Lower lobe of right lung (tissue), 2 donors: ENCODE data around the gene EYA2. TPM values are rescaled to one million over a fixed set of nuclear protein-coding genes. Genes with fewer than 3 reads are reported as not detected.

ENCODE experiments used
- ATAC-seq, 2 donors: fragments of 200-7000 bp; cut with Tn5 transposase; one replicate each; pipeline ENCODE4 v1.9.1; 2020 to 2022; ENCODE audit warnings: mild to moderate bottlenecking in 2 of 2, moderate library complexity in 2 of 2
- DNase-seq: peaks from one replicate; pipeline ENCODE4 v3.0.0-alpha.2; 2020
- H3K27ac ChIP-seq: fragments of 200-600 bp; one replicate; pipeline ENCODE4 v1.8.0; 2022
- H3K27me3 ChIP-seq: fragments of 200-600 bp; one replicate; pipeline ENCODE4 v1.8.0; 2022; ENCODE audit warnings: low read depth
- H3K36me3 ChIP-seq: fragments of 200-600 bp; one replicate; pipeline ENCODE4 v1.8.0; 2022; ENCODE audit warnings: mild to moderate bottlenecking
- H3K4me1 ChIP-seq: fragments of 200-600 bp; one replicate; pipeline ENCODE4 v1.8.0; 2022
- H3K4me3 ChIP-seq: fragments of 200-600 bp; one replicate; pipeline ENCODE4 v1.8.0; 2022; ENCODE audit warnings: mild to moderate bottlenecking
- H3K9me3 ChIP-seq: fragments of 200-600 bp; one replicate; pipeline ENCODE4 v1.8.0; 2022
- CTCF ChIP-seq: fragments of 200-600 bp; IDR thresholded peaks from one replicate; pipeline ENCODE4 v1.8.0; 2022; ENCODE audit warnings: antibody characterized with exemption, mild to moderate bottlenecking
- intact Hi-C: fragments of 100-400 bp; cut with DNase I; formaldehyde crosslinking; loops from one replicate; pipeline ENCODE4 v1.11.0; 2022
- total RNA-seq: library from RNA; stranded (reverse); fragmentation: NEBNext Ultra II Directional; extraction: Animal tissue kit (Norgen Biotek cat#: 25700); gene quantifications from one replicate; pipeline ENCODE4 v1.2.1, GENCODE V29; 2021
- donor health status: DM: no; HTN: yes; CAD: no; lungs with severe emphysema.

Gene EYA2
- total RNA-seq, 1 donor from 2014 or later, result 3.5 TPM

GRCh38 chr20:47066484-47067270 is 172.0 kb downstream of the EYA2 start:
- peaks cover 19% of the 10 kb centered on the region for H3K9me3 ChIP-seq
- intact Hi-C loops, result no loop called here
- no peaks in the 10 kb centered on the region for H3K4me1 ChIP-seq
- no peak overlapping the region for H3K4me3 ChIP-seq
- ATAC-seq (no peak), DNase-seq (no peak)
- TF ChIP-seq CTCF, result no peak
- H3K27me3 ChIP-seq, result no peaks in the 10 kb centered on the region
- no peak overlapping the region for H3K27ac ChIP-seq
- no peaks in the 10 kb centered on the region for H3K36me3 ChIP-seq

- H3K36me3 ChIP-seq, result no peaks in the 10 kb centered on the region
- intact Hi-C loops, result no loop called here
- no peaks in the 10 kb centered on the region for H3K27me3 ChIP-seq
- H3K4me3 ChIP-seq, result no peak overlapping the region
- no peak for ATAC-seq
- no peak overlapping the region for H3K27ac ChIP-seq
- H3K4me1 ChIP-seq, result no peaks in the 10 kb centered on the region
- H3K9me3 ChIP-seq, result peaks cover 19% of the 10 kb centered on the region
- no peak for DNase-seq
- no peak for TF ChIP-seq CTCF
Measured at GRCh38 chr20:47067776-47068175, 173.1 kb downstream of the EYA2 start.

- intact Hi-C loops, result no loop called here
- peaks cover 19% of the 10 kb centered on the region for H3K9me3 ChIP-seq
- H3K27ac ChIP-seq, result no peak overlapping the region
- no peaks in the 10 kb centered on the region for H3K4me1 ChIP-seq
- no peak for TF ChIP-seq CTCF
- no peaks in the 10 kb centered on the region for H3K36me3 ChIP-seq
- DNase-seq (no peak), ATAC-seq (no peak)
- no peaks in the 10 kb centered on the region for H3K27me3 ChIP-seq
- no peak overlapping the region for H3K4me3 ChIP-seq
Measured at GRCh38 chr20:47070176-47070575, 175.5 kb downstream of the EYA2 start.

- no peak overlapping the region for H3K27ac ChIP-seq
- no peaks in the 10 kb centered on the region for H3K27me3 ChIP-seq
- DNase-seq (no peak), ATAC-seq (no peak)
- H3K4me3 ChIP-seq, result no peak overlapping the region
- H3K4me1 ChIP-seq, result no peaks in the 10 kb centered on the region
- no peak for TF ChIP-seq CTCF
- peaks cover 19% of the 10 kb centered on the region for H3K9me3 ChIP-seq
- intact Hi-C loops, result no loop called here
- H3K36me3 ChIP-seq, result no peaks in the 10 kb centered on the region
Measured at GRCh38 chr20:47071646-47072185, 177.1 kb downstream of the EYA2 start.

- DNase-seq (no peak), ATAC-seq (no peak)
- no peaks in the 10 kb centered on the region for H3K27me3 ChIP-seq
- H3K4me1 ChIP-seq, result no peaks in the 10 kb centered on the region
- H3K9me3 ChIP-seq, result peaks cover 1% of the 10 kb centered on the region
- no peak for TF ChIP-seq CTCF
- no peak overlapping the region for H3K27ac ChIP-seq
- no peaks in the 10 kb centered on the region for H3K36me3 ChIP-seq
- intact Hi-C loops, result no loop called here
- no peak overlapping the region for H3K4me3 ChIP-seq
Measured at GRCh38 chr20:47073766-47074475, 179.3 kb downstream of the EYA2 start.
